Hippocampal formation (tissue), 2 donors: Measurements from ENCODE around the gene SERTAD2.

ENCODE experiments used
- DNase-seq, 2 donors: peaks; one replicate each; lab custom pipeline; 2025; lab: John Stamatoyannopoulos, UW

SERTAD2 gene

DNA sequence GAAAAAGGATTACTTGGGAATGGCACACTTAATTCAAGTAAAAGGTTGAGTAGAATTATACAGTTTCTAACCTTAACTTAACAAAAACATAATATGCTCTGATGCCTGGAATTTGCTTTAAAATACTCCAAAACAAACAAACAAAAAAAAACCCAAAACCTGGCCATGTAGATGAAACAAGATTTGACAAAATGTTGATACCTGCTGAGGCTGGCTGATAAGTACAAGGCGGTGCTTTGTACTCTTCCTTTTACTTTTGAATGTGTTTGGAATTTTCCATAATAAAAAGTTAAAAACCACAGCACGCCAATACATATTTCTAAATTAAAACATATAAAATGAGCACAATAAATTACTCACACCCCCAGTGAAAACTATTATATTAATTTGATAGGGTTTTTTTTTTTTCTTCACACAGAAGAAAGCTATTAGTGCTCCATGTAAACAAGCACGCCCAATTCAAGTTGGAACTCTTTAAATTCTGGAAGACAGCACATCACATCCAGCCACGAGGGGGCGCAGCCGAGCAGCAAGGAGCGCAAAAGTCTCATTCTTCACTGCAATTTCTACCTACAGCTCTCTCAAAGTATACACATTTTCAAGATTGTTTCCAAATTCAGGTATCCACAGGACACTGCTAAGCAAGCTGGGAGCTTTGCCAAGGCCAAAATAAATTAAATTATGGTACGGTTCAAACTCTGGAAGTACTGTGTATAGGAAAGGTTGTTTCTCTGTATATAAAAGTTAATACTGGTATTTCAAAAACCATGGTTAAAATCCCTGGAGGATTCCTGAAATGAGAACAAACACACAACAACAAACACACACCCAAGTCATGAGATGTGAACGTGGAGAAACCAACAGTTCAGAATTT, 7.5 kb downstream of the SERTAD2 start:
- peak; percentile 77 to 80 for DNase-seq

DNA sequence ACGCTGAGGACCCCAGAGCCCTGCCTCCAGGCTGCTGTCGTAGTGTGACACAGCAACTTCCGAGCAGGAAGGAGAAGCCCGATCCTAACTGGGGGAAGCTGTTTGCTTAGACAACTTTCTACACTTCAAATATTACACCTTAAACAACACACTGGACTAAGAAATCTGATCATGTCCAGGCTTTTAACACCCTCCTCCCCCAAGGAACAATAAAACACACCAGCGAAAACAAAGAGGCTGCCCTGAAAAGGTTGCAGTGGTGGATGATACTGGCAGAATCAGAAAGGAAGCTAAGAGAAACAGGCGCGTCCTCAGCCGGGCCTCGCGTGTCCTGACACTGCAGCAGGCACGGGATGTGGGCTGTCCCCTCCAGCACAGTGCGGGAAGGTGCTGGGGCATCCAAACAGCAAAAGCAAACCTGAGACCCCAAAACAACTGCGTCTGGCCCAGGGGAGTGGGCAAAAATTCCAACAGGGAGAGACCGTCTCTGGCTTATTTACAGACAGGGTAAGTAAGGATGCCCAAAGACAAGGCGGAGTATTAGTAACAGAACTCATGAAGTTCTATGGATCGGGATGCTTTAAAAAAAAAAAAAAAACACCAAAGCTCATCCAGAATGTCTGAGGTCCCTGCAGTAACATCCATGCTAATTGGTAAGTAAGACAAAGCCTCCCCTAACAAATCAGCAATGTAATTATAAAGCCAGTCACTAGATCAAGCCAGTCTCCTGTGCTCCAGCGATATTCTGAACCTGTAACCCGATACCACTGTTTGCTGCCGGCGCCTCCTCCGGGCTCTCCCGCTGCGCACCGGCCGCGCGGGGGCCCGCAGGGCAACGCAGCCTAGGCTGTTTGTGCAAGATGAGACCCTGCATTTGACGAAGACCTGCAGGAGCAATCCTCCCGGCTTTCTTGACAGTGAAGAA, 9.0 kb downstream of the SERTAD2 start:
- DNase-seq: peak; percentile 43 to 48

DNA sequence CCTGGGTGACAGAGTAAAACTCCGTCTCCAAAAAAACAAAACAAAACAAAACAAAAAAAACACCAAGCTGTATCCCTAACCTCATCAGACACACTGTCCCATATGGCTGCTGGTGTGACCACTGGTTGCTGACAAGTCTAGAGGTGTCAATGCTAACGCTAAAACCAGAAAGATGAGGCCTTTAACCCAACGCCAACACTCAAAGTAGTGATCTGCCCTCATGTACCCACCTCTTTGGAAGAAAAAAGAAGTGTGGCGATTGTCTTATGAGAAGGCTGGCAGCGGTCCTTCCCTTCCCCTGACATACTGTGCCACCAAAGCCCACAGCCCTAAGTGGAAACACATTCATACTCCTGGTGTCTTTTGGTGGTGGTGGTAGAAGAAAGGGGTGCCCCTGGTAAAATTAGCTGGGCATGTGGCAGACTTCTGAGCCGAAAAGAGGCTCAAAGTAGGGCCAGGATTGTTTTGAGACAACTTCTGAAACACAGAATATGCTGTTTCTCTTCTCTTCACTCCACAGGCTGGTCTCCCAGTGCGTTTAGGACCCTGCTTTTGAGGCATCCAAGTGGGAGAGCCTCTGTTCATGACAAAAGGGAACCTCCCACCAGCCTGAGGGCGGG, 9.8 kb downstream of the SERTAD2 start:
- DNase-seq: no peak

DNA sequence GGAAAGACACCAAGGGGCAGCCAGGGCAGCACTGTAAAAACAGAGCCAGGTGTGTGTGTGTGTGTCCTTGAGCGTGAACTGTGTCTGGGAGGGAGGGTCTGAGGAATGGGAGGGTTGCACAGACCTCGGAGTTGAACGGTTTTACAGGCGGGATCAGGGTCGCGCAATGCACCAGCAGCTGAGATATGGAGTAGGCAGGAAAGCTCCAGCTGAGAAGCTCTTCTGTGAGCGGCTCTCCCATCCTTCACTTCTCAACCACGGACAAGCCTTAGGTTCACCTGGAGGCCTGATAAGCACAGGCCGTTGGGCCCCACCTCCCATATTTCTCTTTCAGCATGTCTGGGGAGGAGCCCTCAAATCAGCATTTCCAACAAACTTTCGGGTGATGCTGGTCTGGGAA, 12.1 kb downstream of the SERTAD2 start:
- DNase-seq: no peak

DNA sequence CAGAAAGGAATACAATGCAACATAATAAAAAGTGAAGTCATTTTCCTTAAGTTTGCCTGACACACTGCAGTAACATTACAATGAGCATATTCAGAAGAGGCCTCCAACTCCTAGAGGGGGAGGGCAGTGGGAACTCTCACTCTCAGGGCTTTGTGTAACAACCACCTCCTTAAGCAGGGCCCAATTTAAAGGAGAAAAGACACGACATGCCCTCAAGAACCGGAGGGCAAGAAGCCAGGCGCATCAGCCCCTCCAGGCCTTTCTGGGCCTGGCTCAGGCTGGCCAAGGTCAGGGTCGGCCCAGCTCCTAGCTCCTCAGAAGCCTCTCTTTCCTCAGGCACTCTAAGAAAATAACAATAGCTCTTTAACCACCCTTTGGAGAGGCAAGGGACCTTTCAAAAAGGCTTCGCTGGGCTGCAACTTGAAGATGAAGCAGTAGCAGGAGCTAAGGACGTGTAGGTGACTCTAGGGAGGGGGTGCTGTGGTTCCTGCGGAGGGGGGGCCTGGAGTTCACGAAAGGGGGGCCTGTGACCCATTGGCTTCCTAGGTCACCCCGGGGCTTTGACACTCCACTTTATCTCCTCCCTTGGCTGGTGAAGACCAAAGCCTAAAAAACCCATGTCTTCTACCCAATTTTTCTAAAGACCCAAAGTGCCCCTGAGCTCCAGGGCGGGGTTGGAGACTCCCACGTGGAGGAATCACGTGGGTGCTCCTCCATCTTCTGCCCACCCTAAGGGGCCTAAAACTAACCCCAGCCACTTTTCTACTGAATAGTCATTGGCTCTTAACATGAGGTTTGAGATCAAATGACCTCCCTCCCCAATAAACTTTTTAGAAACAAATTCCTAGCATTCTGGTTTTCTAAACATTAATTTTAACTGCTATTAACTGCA, 13.3 kb downstream of the SERTAD2 start:
- no peak for DNase-seq

DNA sequence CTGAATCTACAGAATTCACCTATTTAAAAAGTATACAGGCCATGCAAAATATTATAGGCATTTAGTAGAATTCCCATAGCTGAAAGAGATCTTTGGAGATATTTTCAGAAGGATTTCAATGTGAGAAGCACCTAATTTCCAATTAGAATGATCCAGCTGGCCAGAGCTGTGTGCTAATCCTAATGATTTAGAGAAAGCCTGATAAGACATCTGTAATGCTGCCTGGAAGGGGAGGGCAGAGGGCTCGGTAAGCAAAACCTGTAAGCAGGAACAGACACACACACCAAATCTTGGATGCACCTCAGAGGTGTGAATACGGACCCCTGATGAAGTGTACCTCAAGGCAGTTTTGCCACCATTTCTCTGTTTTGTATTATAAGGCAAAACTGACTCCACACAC, 14.0 kb downstream of the SERTAD2 start:
- DNase-seq: no peak

DNA sequence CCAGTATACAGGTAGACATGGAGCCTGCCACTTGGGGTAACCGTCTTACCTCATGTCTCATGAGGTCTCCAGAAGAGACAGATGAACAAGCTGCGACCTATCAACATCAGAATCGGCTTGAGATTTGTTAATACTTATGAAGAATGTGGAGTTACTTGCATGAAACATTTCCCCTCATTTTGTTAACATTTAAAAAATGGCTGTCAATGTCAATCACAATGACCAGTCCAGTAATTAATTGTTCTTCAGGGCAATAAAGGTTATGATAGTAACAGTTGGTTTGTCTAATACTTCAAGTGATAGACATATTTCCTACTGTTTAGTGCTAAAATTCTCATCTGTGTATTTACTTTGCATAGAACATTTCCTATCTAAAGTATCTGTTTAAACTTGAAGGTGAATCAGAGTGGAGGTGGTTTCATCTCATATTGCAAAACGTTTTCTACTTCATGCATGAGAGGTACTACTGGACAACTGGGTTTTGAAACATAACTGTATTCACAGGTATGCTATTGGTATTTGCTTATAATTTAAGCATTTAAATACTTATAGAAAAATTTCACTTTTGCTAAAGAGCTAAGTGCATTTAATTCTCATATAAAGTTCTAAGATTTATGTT, 15.1 kb downstream of the SERTAD2 start:
- no peak for DNase-seq

DNA sequence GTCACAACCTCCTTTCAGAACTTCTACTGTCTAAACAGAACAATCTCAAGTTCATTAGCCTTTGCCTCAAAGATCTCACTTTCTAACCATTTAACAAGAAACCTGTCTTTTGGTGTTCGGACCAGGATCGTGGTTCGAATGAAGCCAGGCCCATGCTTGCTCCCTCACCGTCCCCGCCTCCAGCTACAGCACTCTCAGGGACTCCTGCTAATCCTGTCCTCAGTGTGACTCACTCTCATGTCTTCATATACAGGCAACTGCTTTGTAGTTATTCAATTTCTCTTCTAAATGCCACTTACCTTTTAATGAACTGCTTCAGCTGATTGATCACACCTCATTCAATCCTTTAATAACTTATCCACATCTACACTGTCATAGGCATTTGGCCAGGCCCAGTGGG, 15.8 kb downstream of the SERTAD2 start:
- DNase-seq: no peak

DNA sequence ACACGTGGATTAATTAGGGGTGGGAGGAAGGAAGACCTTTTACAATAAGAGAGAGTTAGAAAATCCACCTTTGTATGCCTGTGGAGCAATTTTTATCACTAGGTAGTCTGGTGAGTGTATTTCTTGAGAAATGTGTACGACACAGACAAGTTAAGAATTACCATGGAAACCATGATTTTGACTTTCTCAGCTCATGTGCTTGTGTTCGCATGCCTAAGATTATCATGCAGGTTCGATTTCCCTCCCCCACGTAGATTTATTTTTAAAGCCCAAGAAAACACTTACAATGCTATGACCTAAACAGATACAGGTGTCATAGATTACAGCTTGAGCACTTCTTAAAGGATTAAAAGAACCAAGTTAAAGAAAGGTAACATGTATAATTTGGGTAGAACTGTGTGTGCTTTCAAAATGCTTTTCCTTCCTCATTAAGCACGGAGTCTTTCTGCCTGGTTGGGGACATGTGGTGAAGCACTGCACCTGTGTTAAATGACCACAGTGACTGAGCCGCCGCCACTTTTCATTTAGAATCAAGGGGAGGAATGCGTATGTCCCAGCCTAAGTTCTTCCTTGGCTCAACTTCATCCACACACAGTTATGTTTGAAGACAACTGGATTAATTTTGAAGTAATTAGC, 16.6 kb downstream of the SERTAD2 start:
- no peak for DNase-seq

DNA sequence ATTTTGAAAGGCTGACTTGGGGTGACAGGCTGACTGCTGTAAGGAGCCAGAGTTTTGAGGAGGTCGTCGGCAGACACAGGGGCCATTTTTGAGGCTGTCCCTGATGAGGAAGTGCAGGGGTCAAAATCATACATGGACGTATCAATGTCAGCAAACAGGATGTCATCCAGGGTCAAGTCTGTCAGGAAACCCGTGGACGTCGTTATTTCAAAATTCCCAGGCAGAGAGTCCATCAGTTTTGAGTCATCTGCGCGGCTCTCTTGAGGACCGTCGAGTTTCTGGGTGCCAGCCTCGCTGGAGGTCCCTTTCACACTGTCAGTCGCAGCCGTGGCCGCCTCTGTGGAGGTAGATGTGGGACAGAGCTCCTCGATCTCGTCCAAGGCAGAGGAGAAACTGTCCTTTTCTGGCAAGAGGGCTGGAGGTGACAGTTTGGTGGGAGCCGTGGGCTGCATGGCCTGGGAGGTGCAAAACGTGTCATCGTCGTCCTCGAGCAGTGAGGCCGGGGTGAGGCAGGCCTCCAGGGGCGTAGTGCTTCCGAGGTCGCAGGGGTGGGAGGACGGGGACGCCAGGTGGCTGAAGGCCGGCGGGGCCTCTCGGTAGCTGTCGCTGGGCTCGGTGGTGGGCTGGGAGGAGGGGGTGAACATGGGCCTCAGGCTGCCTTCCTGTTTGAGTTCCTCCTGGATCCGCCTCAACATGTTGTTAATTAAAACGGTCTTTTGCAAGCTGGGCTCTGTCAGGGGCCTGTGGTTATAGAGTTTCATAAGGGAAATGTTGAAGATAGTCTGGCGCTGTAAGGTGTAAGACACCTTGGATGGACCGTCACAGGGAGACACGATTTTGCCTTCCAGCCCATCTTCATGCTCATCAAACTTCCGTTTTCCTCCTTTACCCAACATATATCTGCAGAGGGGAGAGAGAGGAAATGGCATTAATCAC, 17.5 kb downstream of the SERTAD2 start:
- DNase-seq: no peak

DNA sequence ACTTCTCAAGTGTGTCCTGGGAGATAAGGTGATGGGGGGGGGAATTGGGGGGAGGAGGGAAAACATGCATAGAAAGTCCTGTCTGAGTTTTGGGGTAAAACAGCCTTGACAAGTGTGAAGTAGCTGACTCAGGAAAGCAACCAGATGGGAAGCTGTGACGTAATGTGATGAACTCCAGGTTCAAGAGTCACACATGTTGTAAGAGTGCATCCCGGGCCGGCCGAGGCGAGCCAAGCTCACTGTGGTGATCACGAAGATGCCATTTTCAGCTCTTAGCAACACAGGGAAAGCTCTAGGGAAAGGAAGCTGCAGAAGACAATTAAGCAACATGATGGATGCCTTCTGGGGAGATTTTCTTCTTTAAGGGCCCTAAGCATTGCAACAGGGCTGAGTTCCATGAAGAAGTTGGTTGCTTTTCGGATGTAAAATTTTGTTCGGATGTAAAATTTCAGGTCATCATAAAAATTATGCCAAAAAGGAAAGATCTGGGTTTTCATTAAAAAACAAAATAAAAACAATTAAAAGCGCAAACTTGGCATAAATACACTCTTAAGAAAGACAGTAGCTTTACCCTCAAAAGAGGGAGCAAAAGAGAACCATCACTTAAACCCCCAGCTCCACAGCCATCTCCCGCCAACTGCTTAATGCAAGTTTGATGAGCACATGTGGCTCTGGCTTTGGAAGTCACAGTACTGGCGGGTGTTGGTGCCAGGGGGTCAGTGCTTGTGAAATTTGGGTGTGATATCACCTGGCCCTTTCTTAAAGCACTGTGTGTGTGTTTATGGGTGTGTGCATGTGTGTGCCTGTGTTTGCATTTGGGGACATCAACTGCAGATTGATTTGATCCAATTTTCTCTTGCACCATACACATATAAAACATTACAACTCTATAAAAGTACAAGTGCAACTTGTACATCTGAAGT, 19.1 kb downstream of the SERTAD2 start:
- no peak for DNase-seq

DNA sequence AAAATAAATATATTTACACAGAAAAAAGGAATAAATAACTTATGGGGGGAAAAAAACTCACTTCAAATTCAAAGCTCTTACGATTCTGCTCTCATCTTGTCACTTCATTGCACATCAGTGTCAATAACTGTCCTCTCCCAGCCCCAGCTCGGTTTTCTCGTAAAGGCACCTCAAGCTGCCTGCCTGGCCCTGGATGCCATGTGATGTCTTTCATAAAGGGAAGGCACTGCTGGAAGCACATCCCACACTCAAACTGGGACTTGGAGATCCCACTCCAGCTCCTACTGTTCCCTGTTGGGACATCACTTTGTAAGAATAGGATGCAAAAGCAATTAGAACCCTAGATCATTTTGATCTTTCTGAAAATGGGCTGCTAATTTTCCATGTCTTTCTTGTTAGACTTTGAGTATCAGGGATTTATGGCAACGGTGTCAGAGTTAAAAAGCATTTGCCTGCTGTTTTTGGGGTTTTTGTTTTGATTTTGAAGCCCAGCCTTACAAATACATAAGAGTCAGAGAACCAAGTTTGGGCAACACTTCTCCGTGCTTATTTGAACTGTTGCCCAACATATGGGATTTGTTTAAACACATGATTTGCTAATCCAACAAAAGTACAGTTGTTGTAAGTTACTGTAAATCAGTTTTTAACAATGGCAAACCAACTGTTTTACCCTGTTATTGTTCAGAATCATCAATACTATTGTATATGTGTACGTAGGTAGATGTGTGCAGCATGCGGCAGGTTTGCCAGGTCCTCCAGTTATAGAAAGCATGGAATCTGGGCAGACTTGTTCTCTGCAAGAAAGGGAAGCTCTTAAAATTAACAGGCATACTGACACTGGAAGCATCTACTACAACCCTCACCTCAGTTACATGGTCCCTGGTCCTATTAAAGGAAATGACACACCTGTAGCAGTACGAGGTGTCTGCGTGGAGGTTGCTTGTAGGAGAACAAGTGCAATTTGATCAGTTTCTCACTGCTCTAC, 20.6 kb downstream of the SERTAD2 start:
- DNase-seq: no peak

DNA sequence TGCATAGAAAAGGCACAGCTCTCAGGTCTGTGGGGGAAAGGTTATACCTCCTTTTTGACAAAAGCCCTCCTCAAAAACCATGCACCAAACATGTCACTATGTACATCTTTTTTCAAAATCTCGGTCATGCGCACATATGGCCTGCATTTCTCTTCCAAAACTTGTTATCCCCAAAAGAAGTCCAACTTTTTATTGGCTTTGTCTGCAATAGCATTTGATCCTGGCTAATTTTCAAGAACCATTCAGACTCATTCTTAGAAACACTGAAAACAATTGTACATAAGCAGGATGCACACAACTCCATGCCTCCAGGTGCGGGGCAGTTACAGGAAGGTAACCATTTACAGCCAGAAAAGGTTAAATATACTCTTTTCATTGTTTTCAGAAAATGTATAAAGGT, 21.9 kb downstream of the SERTAD2 start:
- no peak for DNase-seq

DNA sequence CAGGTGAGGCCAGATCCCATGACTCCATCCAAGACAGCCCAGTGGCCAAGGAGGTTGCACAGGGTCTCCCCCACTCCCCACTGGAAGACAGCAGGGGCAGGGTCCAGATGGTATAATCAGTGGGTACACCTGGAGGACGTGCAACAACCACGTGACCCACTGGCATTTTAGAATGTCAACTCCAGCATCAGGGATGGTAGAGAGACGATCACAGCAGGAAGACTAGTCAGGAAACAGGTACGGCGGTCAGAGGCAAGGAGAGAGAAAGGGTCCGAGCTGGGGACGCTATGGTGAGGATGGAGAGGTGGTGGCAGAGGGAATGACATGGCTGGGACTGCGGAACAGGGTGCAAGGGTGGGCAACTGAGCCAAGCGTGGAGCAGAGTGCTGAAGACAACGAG, 23.0 kb downstream of the SERTAD2 start:
- DNase-seq: no peak

DNA sequence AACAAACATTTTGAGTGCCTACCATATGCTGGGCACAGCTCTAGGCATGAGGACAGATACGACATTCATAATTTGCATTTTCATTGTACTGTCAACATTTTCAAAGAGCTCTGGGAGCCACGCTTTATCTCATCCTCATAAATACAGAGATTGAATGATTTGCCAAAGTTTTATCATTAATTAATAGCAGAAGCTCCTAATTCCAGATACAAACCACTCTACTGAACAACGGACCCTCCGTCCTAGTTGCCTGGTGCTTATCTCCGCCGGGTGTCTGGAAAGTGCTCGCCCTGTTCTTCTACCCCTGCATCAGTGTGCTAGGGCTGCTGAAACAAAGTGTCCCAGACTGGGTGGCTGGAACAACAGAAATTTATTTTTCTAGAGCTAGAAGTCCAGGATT, 23.8 kb downstream of the SERTAD2 start:
- DNase-seq: no peak

DNA sequence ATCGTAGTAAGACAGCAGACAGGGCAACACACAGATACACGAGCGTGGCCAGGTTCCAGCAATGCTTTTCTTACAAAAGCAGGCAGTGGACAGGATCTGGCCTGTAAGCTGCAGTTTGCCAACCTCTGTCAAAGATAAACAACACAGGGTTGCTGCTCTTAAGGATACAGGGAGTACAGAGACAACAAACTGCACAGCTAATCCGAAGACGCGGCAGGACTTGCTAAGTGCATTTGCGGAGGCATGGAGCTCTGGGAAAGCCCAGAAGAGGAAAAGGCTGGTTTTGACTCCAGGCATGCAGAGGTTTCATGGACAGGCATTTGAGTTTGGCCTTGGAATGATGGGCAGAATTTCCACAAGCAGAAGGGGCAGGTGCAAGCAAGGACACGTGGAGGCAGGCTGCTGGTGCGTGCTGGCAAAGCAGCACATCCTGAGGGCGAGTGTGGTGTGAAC, 24.4 kb downstream of the SERTAD2 start:
- DNase-seq: no peak
